IMR-90 (cell line): ENCODE data around the gene ALDH1A2. TPM values are rescaled to one million over a fixed set of nuclear protein-coding genes. Genes with fewer than 3 reads are reported as not detected.

Source experiments
- ATAC-seq: fragments of 200-7000 bp; cut with Tn5 transposase; 2 replicates; pipeline ENCODE4 v1.9.1; 2020; ENCODE audit warnings: low read depth, mild to moderate bottlenecking, moderate library complexity
- BruUV-seq: library from RNA; stranded (reverse); fragments of 400-500 nt; replicated peaks from 2 replicates; lab custom pipeline; 2021; lab: Mats Ljungman, UMichigan
- CTCF ChIA-PET: fragments of 300-600 bp; formaldehyde crosslinking; extraction: SDS; loops from one replicate; lab custom pipeline; 2021; ENCODE audit warnings: antibody characterized with exemption; lab: Yijun Ruan, JAX
- POLR2A ChIA-PET: fragments of 300-600 bp; sonication (Branson Sonifier 250); formaldehyde crosslinking; loops from one replicate; lab custom pipeline; 2022; ENCODE audit warnings: antibody characterized with exemption; ENCODE audit not compliant: unreplicated experiment; lab: Charles Lee
- DNase-seq: peaks from one replicate; pipeline ENCODE4 v3.0.0; 2013
- H2AFZ ChIP-seq: replicated peaks from 2 replicates; pipeline ENCODE3; 2013; ENCODE audit warnings: low read length, mild to moderate bottlenecking; ENCODE audit not compliant: poor library complexity
- H2AK5ac ChIP-seq: 2 replicates; pipeline ENCODE4 v1.6.1; 2013; ENCODE audit warnings: low read depth, low read length, inconsistent platforms
- H2AK9ac ChIP-seq: replicated peaks from 2 replicates; pipeline ENCODE3; 2013; ENCODE audit warnings: mild to moderate bottlenecking, low read depth, low read length, moderate library complexity; ENCODE audit not compliant: poor library complexity
- H2BK120ac ChIP-seq: 2 replicates; pipeline ENCODE4 v1.6.1; 2013; ENCODE audit warnings: low read depth, low read length, inconsistent platforms
- H2BK15ac ChIP-seq: 3 replicates; pipeline ENCODE4 v1.6.1; 2013; ENCODE audit warnings: low read depth, low read length, inconsistent platforms
- H2BK20ac ChIP-seq: 2 replicates; pipeline ENCODE4 v1.6.1; 2013; ENCODE audit warnings: low read depth, mild to moderate bottlenecking, inconsistent platforms, low read length, moderate library complexity
- H2BK5ac ChIP-seq: 2 replicates; pipeline ENCODE4 v1.6.1; 2013; ENCODE audit warnings: mild to moderate bottlenecking, low read depth, low read length, inconsistent platforms; ENCODE audit not compliant: poor library complexity, severe bottlenecking
- H3K14ac ChIP-seq: replicated peaks from 2 replicates; pipeline ENCODE4 v1.6.1; 2013; ENCODE audit warnings: low read depth, low read length, inconsistent platforms
- H3K18ac ChIP-seq: 2 replicates; pipeline ENCODE4 v1.6.1; 2013; ENCODE audit warnings: low read depth, low read length, control low read depth
- H3K23ac ChIP-seq: 2 replicates; pipeline ENCODE4 v1.6.1; 2013; ENCODE audit warnings: low read depth, low read length, inconsistent platforms
- H3K27ac ChIP-seq: 2 replicates; pipeline ENCODE4 v1.5.1; 2013; ENCODE audit warnings: mild to moderate bottlenecking, control low read depth, low read length; ENCODE audit not compliant: insufficient read depth
- H3K27me3 ChIP-seq: 2 replicates; pipeline ENCODE4 v1.6.1; 2013; ENCODE audit warnings: low read length; ENCODE audit not compliant: control insufficient read depth, insufficient read depth
- H3K36me3 ChIP-seq: 2 replicates; pipeline ENCODE4 v1.6.1; 2013; ENCODE audit warnings: low read length, mixed read lengths; ENCODE audit not compliant: control insufficient read depth, insufficient read depth
- H3K4ac ChIP-seq: 2 replicates; pipeline ENCODE4 v1.6.1; 2013; ENCODE audit warnings: low read depth, low read length, inconsistent platforms
- H3K4me1 ChIP-seq: 2 replicates; pipeline ENCODE4 v1.6.1; 2013; ENCODE audit warnings: low read length, mixed read lengths; ENCODE audit not compliant: control insufficient read depth, insufficient read depth
- H3K4me2 ChIP-seq: 2 replicates; pipeline ENCODE4 v1.6.1; 2013; ENCODE audit warnings: low read depth, mild to moderate bottlenecking, control low read depth, low read length, moderate library complexity
- H3K4me3 ChIP-seq: 2 replicates; pipeline ENCODE4 v1.5.1; 2013; ENCODE audit warnings: low read depth, mild to moderate bottlenecking, control low read depth, low read length, moderate library complexity; ENCODE audit not compliant: insufficient read depth
- H3K56ac ChIP-seq: 2 replicates; pipeline ENCODE4 v1.6.1; 2013; ENCODE audit warnings: low read length, inconsistent platforms; ENCODE audit not compliant: insufficient read depth; ENCODE audit errors: extremely low read depth
- H3K79me1 ChIP-seq, 2 experiments: 2 replicates each; pipeline ENCODE4 v1.6.1; 2013; ENCODE audit warnings: low read length in 2 of 2, inconsistent platforms in 1 of 2, low read depth in 1 of 2
- H3K9ac ChIP-seq: 2 replicates; pipeline ENCODE4 v1.6.1; 2013; ENCODE audit warnings: low read depth, low read length, control low read depth
- H3K9me1 ChIP-seq: 2 replicates; pipeline ENCODE4 v1.6.1; 2013; ENCODE audit warnings: low read length, inconsistent platforms; ENCODE audit not compliant: insufficient read depth
- H3K9me3 ChIP-seq: 2 replicates; pipeline ENCODE4 v1.6.1; 2013; ENCODE audit warnings: low read length; ENCODE audit not compliant: control insufficient read depth, insufficient read depth
- H4K20me1 ChIP-seq: 2 replicates; pipeline ENCODE4 v1.6.1; 2013; ENCODE audit warnings: low read length, inconsistent platforms; ENCODE audit not compliant: insufficient read depth
- H4K5ac ChIP-seq: 2 replicates; pipeline ENCODE4 v1.6.1; 2013; ENCODE audit warnings: mild to moderate bottlenecking, low read depth, low read length, control low read depth
- H4K8ac ChIP-seq, 2 experiments: 2 replicates each; pipeline ENCODE4 v1.6.1; 2013; ENCODE audit warnings: low read depth in 2 of 2, low read length in 2 of 2, control low read depth in 1 of 2, inconsistent platforms in 1 of 2
- H4K91ac ChIP-seq: 2 replicates; pipeline ENCODE4 v1.6.1; 2013; ENCODE audit warnings: low read depth, low read length, inconsistent platforms; ENCODE audit not compliant: insufficient read depth
- CEBPB ChIP-seq: IDR thresholded peaks from 2 replicates; pipeline ENCODE4 v1.6.1; 2012; ENCODE audit warnings: low read depth, low read length, improper control_type of control experiment
- FOS ChIP-seq: fragments of 150-350 bp; IDR thresholded peaks from 2 replicates; pipeline ENCODE4 v1.6.1; 2016; ENCODE audit warnings: low read depth, low read length
- RFX5 ChIP-seq: IDR thresholded peaks from 2 replicates; pipeline ENCODE4 v1.8.0; 2012; ENCODE audit warnings: low read depth, mild to moderate bottlenecking, low read length, moderate library complexity
- dilution Hi-C: fragments of 300-500 bp; cut with HindIII; formaldehyde crosslinking; loops from one replicate; pipeline ENCODE4 v1.14.3; 2018; ENCODE audit warnings: low sequenced_read_pairs; ENCODE audit not compliant: unreplicated experiment
- in situ Hi-C: fragments of 300-500 bp; cut with MboI; formaldehyde crosslinking; loops from 3 replicates; pipeline ENCODE4 v1.14.3; 2019; ENCODE audit warnings: low sequenced_read_pairs, inconsistent platforms, mixed read lengths
- intact Hi-C: fragments of 100-400 bp; cut with micrococcal nuclease; formaldehyde crosslinking; loops from 2 replicates; pipeline ENCODE4 v1.10.0; 2022
- polyA plus RNA-seq, 3 experiments: library from polyadenylated mRNA; depleted of rRNA; stranded (reverse); fragments of >200 nt; gene quantifications; 2 replicates each; pipeline ENCODE4 v1.2.3, GENCODE V29; 2012; ENCODE audit warnings: low replicate concordance in 1 of 3
- total RNA-seq: library from RNA; depleted of rRNA; stranded (reverse); fragments of >200 nt; gene quantifications from 2 replicates; pipeline ENCODE4 v1.2.3, GENCODE V29; 2012
- TF ChIP-seq, protein P1 (sequence below): fragments of 150-350 bp; IDR thresholded peaks from 2 replicates; pipeline ENCODE4 v1.6.1; 2017; ENCODE audit warnings: mild to moderate bottlenecking, antibody characterized with exemption, low read length, low read depth
- TF ChIP-seq, protein P2 (sequence below): fragments of 150-350 bp; IDR thresholded peaks from 2 replicates; pipeline ENCODE4 v1.6.1; 2016; ENCODE audit warnings: low read depth, mild to moderate bottlenecking, low read length, moderate library complexity, borderline replicate concordance

Gene ALDH1A2
- total and polyA plus RNA-seq, 2 of the 4 experiments (the other 2 are of a cell fraction): not detected

- ATAC-seq (no peak), DNase-seq (no peak)
- Histone ChIP-seq H2AFZ (no peak overlapping the region), H3K79me1 (no peaks in the 10 kb centered on the region), H2BK20ac (no peak overlapping the region), H3K27me3 (no peaks in the 10 kb centered on the region; the same call in 1 of the 2 replicates), H2AK9ac (no peak overlapping the region), H3K9ac (no peak overlapping the region), H3K27ac (no peak overlapping the region), H2BK5ac (no peak overlapping the region), H2BK15ac (no peak overlapping the region), H3K14ac (no peak overlapping the region), H4K5ac (no peak overlapping the region), H3K4me3 (no peak overlapping the region), H3K9me1 (no peaks in the 10 kb centered on the region), H3K23ac (no peak overlapping the region), H4K8ac (no peak overlapping the region), H3K4me1 (no peaks in the 10 kb centered on the region), H3K9me3 (no peaks in the 10 kb centered on the region), H2BK120ac (no peak overlapping the region), H2AK5ac (no peak overlapping the region), H3K4me2 (no peak overlapping the region), H3K18ac (no peak overlapping the region), H3K36me3 (no peaks in the 10 kb centered on the region), H4K20me1 (no peaks in the 10 kb centered on the region), H3K56ac (no peak overlapping the region), H3K4ac (no peak overlapping the region), H4K91ac (no peak overlapping the region)
- TF ChIP-seq CEBPB (no peak), FOS (no peak), RFX5 (no peak)
- TF ChIP-seq, protein P1, sequence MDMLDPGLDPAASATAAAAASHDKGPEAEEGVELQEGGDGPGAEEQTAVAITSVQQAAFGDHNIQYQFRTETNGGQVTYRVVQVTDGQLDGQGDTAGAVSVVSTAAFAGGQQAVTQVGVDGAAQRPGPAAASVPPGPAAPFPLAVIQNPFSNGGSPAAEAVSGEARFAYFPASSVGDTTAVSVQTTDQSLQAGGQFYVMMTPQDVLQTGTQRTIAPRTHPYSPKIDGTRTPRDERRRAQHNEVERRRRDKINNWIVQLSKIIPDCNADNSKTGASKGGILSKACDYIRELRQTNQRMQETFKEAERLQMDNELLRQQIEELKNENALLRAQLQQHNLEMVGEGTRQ: no peak
- TF ChIP-seq, protein P2, sequence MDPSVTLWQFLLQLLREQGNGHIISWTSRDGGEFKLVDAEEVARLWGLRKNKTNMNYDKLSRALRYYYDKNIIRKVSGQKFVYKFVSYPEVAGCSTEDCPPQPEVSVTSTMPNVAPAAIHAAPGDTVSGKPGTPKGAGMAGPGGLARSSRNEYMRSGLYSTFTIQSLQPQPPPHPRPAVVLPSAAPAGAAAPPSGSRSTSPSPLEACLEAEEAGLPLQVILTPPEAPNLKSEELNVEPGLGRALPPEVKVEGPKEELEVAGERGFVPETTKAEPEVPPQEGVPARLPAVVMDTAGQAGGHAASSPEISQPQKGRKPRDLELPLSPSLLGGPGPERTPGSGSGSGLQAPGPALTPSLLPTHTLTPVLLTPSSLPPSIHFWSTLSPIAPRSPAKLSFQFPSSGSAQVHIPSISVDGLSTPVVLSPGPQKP: no peak
- POLR2A ChIA-PET: no interaction called here
- intact Hi-C loops: no loop called here
- no TSS peak for BruUV-seq
- dilution Hi-C loops: no loop called here
- CTCF ChIA-PET: interaction anchor here (0.7 kb wide), 1 partner anchor 100 kb away, joined by 6 read pairs; no protein-coding TSS in a partner anchor
- in situ Hi-C loops: no loop called here
Observed at GRCh38 chr15:57969996-57970395, 95.5 kb downstream of the ALDH1A2 start.
